Endothelial cell of umbilical vein (primary cell): ENCODE measurements around the gene SLC22A7. TPM values are rescaled to one million over a fixed set of nuclear protein-coding genes. Genes with fewer than 3 reads are reported as not detected.

ENCODE experiments used
- BruUV-seq: library from RNA; stranded (reverse); fragments of 400-500 nt; replicated peaks from 2 replicates; lab custom pipeline; 2021; lab: Mats Ljungman, UMichigan
- CTCF ChIA-PET: fragments of 300-600, 350-600 bp; sonication (Branson Sonifier 250); formaldehyde crosslinking; loops from one replicate; lab custom pipeline; 2021; ENCODE audit warnings: antibody characterized with exemption, inconsistent platforms; lab: Charles Lee
- POLR2A ChIA-PET: fragments of 300-600, 350-600 bp; sonication (Branson Sonifier 250); formaldehyde crosslinking; loops from one replicate; lab custom pipeline; 2021; ENCODE audit warnings: antibody characterized with exemption, inconsistent platforms; lab: Charles Lee
- DNase-seq: peaks from one replicate; pipeline ENCODE4 v3.0.0-alpha.2; 2011; ENCODE audit warnings: low read depth, low spot score
- FAIRE-seq: peaks from 2 replicates; lab custom pipeline; 2011; peaks lifted over from hg19 to GRCh38; lab: Jason Lieb, UNC
- H2AFZ ChIP-seq: 2 replicates; pipeline ENCODE4 v1.6.0; 2012; ENCODE audit warnings: low read depth, low read length, control low read depth, inconsistent platforms
- H3K27ac ChIP-seq: 2 replicates; pipeline ENCODE4 v1.5.1; 2011; ENCODE audit warnings: low read depth, mild to moderate bottlenecking, control low read depth, low read length, moderate library complexity; ENCODE audit not compliant: insufficient read depth
- H3K27me3 ChIP-seq, 2 experiments: 2 replicates each; pipeline versions ENCODE4 v1.6.0 to v1.6.1; 2011; ENCODE audit warnings: low read length in 2 of 2, mixed read lengths in 1 of 2; ENCODE audit not compliant: control insufficient read depth in 2 of 2, insufficient read depth in 2 of 2
- H3K36me3 ChIP-seq, 2 experiments: 2 replicates in 1 of 2; 3 replicates in 1 of 2; pipeline ENCODE4 v1.5.1; 2011; ENCODE audit warnings: low read length in 2 of 2, mild to moderate bottlenecking in 1 of 2, moderate library complexity in 1 of 2; ENCODE audit not compliant: control insufficient read depth in 2 of 2, insufficient read depth in 2 of 2; ENCODE audit errors: extremely low read depth in 1 of 2
- H3K4me1 ChIP-seq: 3 replicates; pipeline ENCODE4 v1.5.1; 2011; ENCODE audit warnings: mild to moderate bottlenecking, low read length; ENCODE audit not compliant: control insufficient read depth, insufficient read depth; ENCODE audit errors: extremely low read depth
- H3K4me2 ChIP-seq: 2 replicates; pipeline ENCODE4 v1.6.1; 2011; ENCODE audit warnings: low read length, control low read depth, mixed read lengths; ENCODE audit not compliant: insufficient read depth
- H3K4me3 ChIP-seq, 3 experiments: fragments of 200-600 bp in 1 of 3; sonication (generic), shearing (Covaris generic) in 1 of 3; replicated peaks in 1 of 3; 2 replicates each; pipeline ENCODE4 v1.5.1; 2011 to 2016; ENCODE audit warnings: control low read depth in 3 of 3, low read length in 3 of 3, mild to moderate bottlenecking in 2 of 3, inconsistent platforms in 1 of 3, low read depth in 1 of 3, moderate library complexity in 1 of 3; ENCODE audit not compliant: insufficient read depth in 1 of 3
- H3K79me2 ChIP-seq: 2 replicates; pipeline ENCODE4 v1.6.0; 2012; ENCODE audit warnings: low read length, inconsistent platforms; ENCODE audit not compliant: control insufficient read depth, insufficient read depth
- H3K9ac ChIP-seq: replicated peaks from 2 replicates; pipeline ENCODE3; 2011; ENCODE audit warnings: low read length, control low read depth; ENCODE audit not compliant: insufficient read depth; ENCODE audit errors: extremely low read depth
- H3K9me1 ChIP-seq: replicated peaks from 3 replicates; pipeline ENCODE4 v1.6.0; 2011; ENCODE audit warnings: mild to moderate bottlenecking, low read length; ENCODE audit not compliant: control insufficient read depth, insufficient read depth; ENCODE audit errors: extremely low read depth
- H3K9me3 ChIP-seq: replicated peaks from 2 replicates; pipeline ENCODE4 v1.5.1; 2012; ENCODE audit warnings: low read length, inconsistent platforms; ENCODE audit not compliant: control insufficient read depth, insufficient read depth
- H4K20me1 ChIP-seq: replicated peaks from 2 replicates; pipeline ENCODE3; 2011; ENCODE audit warnings: mild to moderate bottlenecking, low read length; ENCODE audit not compliant: control insufficient read depth, insufficient read depth; ENCODE audit errors: extremely low read depth
- EZH2 ChIP-seq: IDR thresholded peaks from 2 replicates; pipeline ENCODE4 v1.6.1; 2012; ENCODE audit warnings: borderline replicate concordance, low read depth, mild to moderate bottlenecking, moderate library complexity, low read length, inconsistent platforms; ENCODE audit not compliant: severe bottlenecking
- FOS ChIP-seq: IDR thresholded peaks from 2 replicates; pipeline ENCODE4 v1.6.1; 2011; ENCODE audit warnings: mild to moderate bottlenecking, low read length, moderate library complexity, borderline replicate concordance; ENCODE audit not compliant: insufficient read depth
- GATA2 ChIP-seq: IDR thresholded peaks from 2 replicates; pipeline ENCODE4 v1.7.0; 2011; ENCODE audit warnings: low read depth, mild to moderate bottlenecking, moderate library complexity, mixed read lengths, low read length; ENCODE audit not compliant: insufficient read length, insufficient read depth
- JUN ChIP-seq: IDR thresholded peaks from 2 replicates; pipeline ENCODE4 v1.6.1; 2011; ENCODE audit warnings: borderline replicate concordance, low read depth; ENCODE audit not compliant: insufficient read length, insufficient read depth
- MYC ChIP-seq: IDR thresholded peaks from one replicate; pipeline ENCODE4 v1.6.1; 2011; ENCODE audit warnings: mild to moderate bottlenecking, low read depth, low read length
- POLR2A ChIP-seq: IDR thresholded peaks from 2 replicates; pipeline ENCODE4 v1.6.1; 2012; ENCODE audit warnings: low read depth, mild to moderate bottlenecking, control low read depth, low read length
- POLR2AphosphoS5 ChIP-seq: IDR thresholded peaks from 2 replicates; pipeline ENCODE4 v1.6.1; 2012; ENCODE audit warnings: low read depth, mild to moderate bottlenecking, control low read depth, low read length, moderate library complexity; ENCODE audit not compliant: insufficient read depth
- dilution Hi-C: fragments of 300-500 bp; cut with MboI; formaldehyde crosslinking; loops from one replicate; pipeline ENCODE4 v1.15.0; 2019; ENCODE audit warnings: low sequenced_read_pairs; ENCODE audit not compliant: extremely low pct_ligation_motif_present
- intact Hi-C: fragments of 100-400 bp; cut with micrococcal nuclease; formaldehyde crosslinking; loops from one replicate; pipeline ENCODE4 v1.10.0; 2022
- polyA plus RNA-seq, 4 experiments: library from polyadenylated mRNA; depleted of rRNA in 3 of 4; stranded (reverse) in 3 of 4; unstranded in 1 of 4; fragments of >200 nt; gene quantifications; 2 replicates each; pipeline versions ENCODE4 v1.2.1 to v1.2.3, GENCODE V29; 2011 to 2012; ENCODE audit warnings: missing spikeins in 1 of 4
- total RNA-seq: library from RNA; stranded (reverse); gene quantifications from 2 replicates; pipeline ENCODE4 v1.2.3, GENCODE V29; 2021
- TF ChIP-seq, protein P1 (sequence below): IDR thresholded peaks from 2 replicates; pipeline ENCODE4 v1.6.1; 2011; ENCODE audit not compliant: insufficient read depth, insufficient read length
- TF ChIP-seq, protein P2 (sequence below), 2 donors: IDR thresholded peaks; 1 replicate in 1 of 2; 2 replicates in 1 of 2; pipeline ENCODE4 v1.5.1; 2011; ENCODE audit warnings: low read length in 2 of 2, mild to moderate bottlenecking in 2 of 2, moderate library complexity in 2 of 2, control low read depth in 1 of 2, inconsistent platforms in 1 of 2, low read depth in 1 of 2; ENCODE audit not compliant: insufficient read depth in 1 of 2; ENCODE audit errors: extremely low read depth in 1 of 2

The SLC22A7 gene
- total and polyA plus RNA-seq, 2 donors (not counting 3 experiments of a cell fraction or from before 2014, with no cell fraction given): not detected

DNA sequence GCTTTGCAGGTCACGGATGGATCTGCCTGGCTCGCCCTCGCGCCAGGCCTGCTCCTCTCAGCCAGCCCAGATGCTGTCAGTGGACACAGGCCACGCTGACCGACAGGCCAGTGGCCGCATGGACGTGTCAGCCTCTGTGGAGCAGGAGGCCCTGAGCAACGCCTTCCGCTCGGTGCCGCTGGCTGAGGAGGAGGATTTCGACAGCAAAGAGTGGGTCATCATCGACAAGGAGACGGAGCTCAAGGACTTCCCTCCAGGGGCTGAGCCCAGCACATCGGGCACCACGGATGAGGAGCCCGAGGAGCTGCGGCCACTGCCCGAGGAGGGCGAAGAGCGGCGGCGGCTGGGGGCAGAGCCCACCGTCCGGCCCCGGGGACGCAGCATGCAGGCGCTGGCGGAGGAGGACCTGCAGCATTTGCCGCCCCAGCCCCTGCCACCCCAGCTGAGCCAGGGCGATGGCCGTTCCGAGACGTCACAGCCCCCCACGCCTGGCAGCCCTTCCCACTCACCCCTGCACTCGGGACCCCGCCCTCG, 35.2 kb upstream of the SLC22A7 start:
- Histone ChIP-seq H2AFZ (no peak overlapping the region), H3K4me3 (no peak overlapping the region), H3K4me1 (no peaks in the 10 kb centered on the region), H3K4me2 (no peak overlapping the region), H3K9me1 (no peaks in the 10 kb centered on the region), H3K9ac (no peak overlapping the region), H3K9me3 (no peaks in the 10 kb centered on the region), H3K79me2 (no peaks in the 10 kb centered on the region), H4K20me1 (no peaks in the 10 kb centered on the region), H3K27me3 (no peaks in the 10 kb centered on the region), H3K27ac (no peak overlapping the region), H3K36me3 (no peaks in the 10 kb centered on the region)
- no peak for FAIRE-seq
- POLR2A ChIA-PET: no interaction called here
- DNase-seq: no peak
- no peak for TF ChIP-seq MYC
- no peak for TF ChIP-seq JUN
- TF ChIP-seq, protein P1, sequence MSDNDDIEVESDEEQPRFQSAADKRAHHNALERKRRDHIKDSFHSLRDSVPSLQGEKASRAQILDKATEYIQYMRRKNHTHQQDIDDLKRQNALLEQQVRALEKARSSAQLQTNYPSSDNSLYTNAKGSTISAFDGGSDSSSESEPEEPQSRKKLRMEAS: no peak
- no peak for TF ChIP-seq GATA2
- TF ChIP-seq, protein P2, sequence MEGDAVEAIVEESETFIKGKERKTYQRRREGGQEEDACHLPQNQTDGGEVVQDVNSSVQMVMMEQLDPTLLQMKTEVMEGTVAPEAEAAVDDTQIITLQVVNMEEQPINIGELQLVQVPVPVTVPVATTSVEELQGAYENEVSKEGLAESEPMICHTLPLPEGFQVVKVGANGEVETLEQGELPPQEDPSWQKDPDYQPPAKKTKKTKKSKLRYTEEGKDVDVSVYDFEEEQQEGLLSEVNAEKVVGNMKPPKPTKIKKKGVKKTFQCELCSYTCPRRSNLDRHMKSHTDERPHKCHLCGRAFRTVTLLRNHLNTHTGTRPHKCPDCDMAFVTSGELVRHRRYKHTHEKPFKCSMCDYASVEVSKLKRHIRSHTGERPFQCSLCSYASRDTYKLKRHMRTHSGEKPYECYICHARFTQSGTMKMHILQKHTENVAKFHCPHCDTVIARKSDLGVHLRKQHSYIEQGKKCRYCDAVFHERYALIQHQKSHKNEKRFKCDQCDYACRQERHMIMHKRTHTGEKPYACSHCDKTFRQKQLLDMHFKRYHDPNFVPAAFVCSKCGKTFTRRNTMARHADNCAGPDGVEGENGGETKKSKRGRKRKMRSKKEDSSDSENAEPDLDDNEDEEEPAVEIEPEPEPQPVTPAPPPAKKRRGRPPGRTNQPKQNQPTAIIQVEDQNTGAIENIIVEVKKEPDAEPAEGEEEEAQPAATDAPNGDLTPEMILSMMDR (IDR thresholded peaks at IDR 0.05; ENCODE audit: extremely low read depth in 1 of 2, insufficient read depth in 1 of 2, low read depth in 1 of 2, low read length in 2 of 2): no peak
- no peak for TF ChIP-seq EZH2
- TF ChIP-seq FOS: no peak
- no peak for TF ChIP-seq POLR2AphosphoS5
- TF ChIP-seq POLR2A: no peak
- intact Hi-C loops: loop anchor here (1.0 kb wide), 3 partner anchors 71 to 243 kb away; no protein-coding TSS in a partner anchor
- BruUV-seq: no TSS peak
- CTCF ChIA-PET: interaction anchor here (1.0 to 4.0 kb wide), 16 partner anchors 8 to 255 kb away, joined by 3 to 49 read pairs (median 6); partner anchors contain the start of genes ABCC10, DNPH1, LRRC73 and ZNF318
- dilution Hi-C loops: no loop called here
